Epidermal melanocyte (primary cell): Measurements from ENCODE around the gene YRDC.

Experiments used
- DNase-seq: peaks from one replicate; pipeline ENCODE4 v3.0.0; 2011; ENCODE audit warnings: low spot score; ENCODE audit not compliant: insufficient read length

YRDC gene, protein sequence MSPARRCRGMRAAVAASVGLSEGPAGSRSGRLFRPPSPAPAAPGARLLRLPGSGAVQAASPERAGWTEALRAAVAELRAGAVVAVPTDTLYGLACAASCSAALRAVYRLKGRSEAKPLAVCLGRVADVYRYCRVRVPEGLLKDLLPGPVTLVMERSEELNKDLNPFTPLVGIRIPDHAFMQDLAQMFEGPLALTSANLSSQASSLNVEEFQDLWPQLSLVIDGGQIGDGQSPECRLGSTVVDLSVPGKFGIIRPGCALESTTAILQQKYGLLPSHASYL

DNA sequence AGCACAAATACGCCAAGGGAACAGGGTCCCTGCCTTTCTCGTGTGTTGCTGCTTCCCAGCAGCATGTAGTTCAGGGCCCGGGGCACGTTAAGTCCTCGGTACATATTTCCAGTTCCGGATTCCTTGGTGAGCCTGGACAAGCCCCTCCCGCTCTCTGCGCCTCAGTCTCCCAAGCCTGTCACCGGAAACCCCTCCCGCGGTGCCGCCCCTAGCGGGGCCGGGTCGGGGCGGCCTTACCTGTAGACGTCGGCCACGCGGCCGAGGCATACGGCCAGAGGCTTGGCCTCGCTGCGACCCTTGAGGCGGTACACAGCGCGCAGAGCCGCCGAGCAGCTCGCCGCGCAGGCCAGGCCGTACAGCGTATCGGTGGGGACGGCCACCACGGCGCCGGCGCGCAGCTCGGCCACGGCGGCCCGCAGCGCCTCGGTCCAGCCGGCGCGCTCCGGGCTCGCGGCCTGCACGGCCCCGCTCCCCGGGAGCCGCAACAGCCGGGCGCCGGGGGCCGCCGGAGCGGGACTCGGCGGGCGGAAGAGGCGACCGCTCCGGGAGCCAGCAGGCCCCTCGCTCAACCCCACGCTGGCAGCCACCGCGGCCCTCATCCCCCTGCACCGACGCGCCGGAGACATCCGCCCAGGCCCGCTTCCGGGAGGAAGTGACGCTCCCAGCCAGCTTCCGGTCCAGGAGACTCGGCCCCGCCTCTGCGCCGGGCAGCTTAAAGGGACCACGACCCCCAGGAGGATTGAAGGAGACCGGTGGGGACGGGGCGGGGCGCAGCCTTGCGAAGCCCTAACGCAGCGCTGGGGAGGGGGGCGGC, at the start of gene YRDC, which contains the start of gene C1orf122:
Gene YRDC (minus strand): TSS at position 654 of the 814 bp plus-strand sequence. CDS start 28 bp downstream, at position 626.
Gene C1orf122 (plus strand): TSS at position 236 of the 814 bp plus-strand sequence. CDS start 615 bp downstream, outside the sequence.
- peak; percentile 98 for DNase-seq

DNA sequence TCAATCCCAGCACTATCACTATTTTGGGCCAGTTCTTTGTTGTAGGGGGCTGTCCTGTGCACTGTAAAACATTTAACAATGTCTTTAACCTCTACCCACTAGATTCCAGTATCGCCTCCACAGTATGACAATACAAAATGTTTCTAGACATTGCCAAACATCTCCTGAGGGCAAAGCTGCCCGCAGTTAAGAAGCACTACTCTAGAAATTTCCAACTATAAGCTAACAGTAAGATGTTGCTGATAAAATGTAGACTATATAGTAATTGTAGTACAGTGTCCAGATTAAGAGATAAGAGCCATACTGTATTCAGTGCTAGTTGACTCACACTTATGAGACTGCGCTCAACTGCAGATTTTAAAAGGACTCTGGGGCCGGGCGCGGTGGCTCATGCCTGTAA, 46.4 kb upstream of the YRDC start:
- no peak for DNase-seq

DNA sequence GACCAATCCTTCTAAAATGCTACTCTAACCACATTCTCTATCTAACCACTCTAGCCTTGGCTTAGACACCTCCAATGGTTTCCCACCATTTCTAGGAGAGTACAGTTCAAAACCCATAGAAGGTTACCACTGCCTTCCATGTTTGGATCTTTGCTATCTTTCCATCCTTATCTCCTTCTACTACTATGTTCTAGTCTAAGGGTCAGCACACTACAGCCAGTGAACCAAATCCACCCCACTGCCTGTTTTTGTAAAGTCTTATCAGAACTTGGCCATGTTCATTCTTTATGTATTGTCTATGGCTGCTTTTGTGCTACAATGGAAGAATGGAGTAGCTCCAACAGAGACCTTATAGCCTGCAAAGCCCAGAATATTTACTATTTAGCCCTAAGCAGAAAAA, 45.1 kb upstream of the YRDC start:
- no peak for DNase-seq

DNA sequence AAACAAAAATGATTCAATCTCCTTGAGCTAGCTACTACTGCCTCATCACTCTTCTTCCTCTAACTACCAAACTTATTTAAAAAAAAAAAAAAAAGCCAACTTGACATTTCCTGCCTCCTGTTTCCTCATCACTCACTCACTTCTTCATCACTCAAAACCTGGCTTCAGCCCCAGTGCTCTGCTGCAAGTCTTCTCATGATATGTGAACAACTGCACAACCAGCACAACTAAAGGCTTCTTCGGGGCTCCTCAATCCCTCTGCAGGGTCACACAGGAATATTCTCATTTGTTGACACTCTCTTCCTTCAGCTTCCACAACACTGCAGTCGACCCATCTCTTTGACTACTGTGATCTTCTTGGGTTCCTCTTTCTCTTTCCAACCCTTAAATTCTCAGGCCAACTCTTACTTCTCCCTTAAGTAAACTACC, 43.8 kb upstream of the YRDC start:
- no peak for DNase-seq

DNA sequence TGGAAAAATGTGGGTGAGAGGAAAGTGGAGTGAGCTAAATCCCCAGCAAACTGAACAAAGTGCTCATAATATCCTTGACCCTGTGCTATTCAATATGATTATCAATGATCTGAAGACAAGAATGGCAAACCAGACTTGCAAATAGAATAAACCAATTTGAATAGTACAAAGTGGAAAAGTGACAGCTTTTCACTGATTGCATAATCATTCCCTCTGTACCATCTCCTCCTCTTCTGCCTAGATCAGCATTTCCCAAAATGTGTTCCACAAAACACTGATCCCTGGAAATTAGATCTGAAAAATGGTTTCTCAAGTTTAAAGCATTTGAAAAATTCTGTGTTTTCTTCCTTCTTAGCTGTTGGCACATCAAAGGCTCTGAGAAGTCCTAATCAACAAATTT, 43.3 kb upstream of the YRDC start:
- no peak for DNase-seq

DNA sequence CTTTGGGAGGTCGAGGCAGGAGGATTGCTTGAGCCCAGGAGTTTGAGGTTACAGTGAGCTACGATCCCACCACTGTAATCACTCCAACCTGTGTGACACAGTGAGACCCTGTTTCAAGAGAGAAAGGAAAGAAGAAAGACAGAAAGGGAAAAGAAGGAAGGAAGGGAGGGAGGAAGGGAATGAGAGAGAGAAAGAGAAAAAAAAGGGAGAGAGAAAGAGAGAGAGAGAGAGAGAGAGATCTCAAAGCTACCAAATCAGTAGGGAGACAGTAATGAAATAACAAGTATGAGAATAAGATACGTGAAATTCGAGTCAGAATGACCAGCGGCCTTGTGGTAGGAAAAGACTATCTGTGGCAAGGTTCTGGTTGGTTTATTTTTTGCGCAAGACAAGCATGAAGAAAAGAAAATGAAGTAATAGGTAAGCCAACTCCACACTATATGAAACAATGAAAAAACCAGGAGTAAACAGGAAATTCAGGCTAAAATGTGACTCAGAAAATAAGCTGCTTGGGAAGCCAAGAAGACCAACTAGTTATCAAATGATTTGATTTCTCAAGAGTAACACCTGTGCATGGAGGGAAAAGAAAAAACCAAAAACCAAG, 42.4 kb upstream of the YRDC start:
- no peak for DNase-seq

DNA sequence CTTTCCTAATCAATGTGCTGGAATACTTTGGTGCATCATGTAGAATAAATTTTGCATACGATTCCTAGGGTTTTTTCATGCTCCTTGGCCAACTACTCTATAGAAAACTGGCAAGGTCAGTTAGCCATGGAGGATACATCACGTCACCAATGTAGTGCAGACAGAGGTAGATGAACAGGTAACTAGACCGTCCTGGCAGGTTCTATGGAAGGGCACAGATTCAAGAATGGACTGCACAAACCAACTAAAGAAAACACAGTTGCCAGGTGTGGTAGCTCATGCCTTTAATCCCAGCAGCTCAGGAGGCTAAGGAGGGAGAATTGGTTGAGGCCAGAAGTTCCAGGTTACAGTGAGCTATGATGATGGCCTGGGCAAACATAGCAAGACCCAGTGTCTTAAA, 41.5 kb upstream of the YRDC start:
- DNase-seq: no peak

DNA sequence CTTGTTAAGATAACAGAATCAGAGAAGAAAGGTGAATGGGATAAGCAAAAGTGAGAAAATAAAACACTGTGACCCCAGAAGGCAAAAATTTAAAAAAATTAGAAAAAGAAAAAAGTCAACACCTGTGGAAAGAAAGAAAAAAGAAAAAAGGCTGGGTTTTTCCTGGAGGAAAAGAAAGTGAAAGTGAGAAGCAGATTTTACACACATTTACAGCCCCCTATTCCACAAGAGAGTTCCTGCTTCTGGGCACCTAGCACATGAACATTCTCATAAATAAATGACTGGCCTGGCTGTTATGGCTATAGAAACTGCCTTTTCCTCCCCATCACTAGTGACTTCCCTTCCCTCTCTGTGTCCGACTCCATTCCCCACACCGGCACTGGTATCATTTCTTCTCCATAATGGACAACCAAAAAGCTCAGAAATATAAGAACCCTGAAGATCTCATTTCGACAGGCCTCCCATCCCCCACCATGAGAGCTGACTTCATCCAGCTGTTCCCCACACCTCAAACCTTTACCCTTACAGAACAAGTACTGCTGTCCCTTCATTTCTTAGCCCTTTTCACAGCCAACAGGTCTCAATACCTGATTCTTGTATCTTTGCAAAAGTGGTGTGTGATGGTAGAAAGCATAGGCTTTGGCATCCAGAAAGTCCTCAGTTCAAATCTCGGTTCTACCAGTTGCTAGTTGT, 38.8 kb upstream of the YRDC start:
- DNase-seq: no peak

DNA sequence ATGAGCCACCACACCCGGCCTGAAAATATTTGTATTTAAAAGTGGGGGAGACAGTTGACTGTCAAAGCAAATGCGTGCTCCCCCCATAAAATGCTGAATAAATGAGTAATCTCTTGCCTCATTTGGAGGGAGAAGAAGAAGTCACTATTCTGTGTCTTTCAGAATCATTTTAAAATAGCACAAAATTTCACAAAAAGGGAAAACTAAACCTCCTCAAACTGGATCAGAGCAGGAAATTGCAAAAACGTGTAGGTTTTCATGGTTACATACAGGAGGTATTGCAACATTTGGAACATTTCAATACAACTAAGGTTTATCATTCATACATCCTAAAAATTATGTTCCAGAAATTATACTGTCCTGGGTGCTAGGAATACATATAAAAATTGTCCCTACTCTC, 37.8 kb upstream of the YRDC start:
- no peak for DNase-seq

DNA sequence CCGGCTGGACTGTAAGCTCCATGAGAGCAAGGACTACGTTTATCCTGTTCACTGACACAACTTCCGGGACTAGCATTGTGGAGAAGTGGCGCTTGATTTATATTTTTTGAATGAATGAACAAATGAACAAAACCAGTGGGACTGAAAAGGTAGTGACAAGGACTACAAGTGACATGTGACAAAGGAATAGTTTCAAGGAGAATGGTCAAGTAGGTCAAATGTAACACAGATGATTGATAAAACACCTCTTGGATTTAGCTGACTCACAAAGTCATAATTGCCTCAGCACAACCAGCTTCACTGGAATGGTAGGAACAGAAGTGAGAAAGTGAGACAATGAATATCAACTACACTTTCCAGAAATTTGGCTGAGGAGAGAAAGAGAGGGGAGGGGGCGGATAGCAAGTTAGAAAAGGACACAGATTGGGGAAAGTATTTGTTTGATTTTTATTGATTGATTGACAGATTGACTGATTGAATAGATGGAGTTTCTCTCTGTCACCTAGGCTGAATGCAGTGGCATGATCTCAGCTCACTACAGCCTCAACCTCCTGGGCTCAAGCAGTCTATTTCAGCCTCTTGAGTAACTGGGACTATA, 37.1 kb upstream of the YRDC start:
- no peak for DNase-seq

DNA sequence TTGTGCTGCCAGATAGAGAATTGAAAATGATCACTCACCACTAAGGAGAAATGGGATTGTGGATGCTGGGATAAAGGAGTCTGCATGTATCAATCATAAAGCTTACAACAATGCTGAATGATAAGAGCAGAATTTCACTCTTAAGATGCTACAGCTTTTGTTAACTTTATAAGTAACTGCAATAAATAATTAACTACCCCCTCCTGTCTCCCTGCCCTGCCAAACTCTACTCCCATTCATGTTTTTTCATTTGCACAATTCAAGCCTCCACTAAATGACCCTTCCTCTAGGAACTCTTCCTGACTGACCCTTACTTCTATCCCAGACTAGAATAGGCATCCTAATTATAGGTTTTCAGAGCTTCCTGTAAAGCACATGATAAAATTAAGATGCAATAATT, 36.5 kb upstream of the YRDC start:
- no peak for DNase-seq

DNA sequence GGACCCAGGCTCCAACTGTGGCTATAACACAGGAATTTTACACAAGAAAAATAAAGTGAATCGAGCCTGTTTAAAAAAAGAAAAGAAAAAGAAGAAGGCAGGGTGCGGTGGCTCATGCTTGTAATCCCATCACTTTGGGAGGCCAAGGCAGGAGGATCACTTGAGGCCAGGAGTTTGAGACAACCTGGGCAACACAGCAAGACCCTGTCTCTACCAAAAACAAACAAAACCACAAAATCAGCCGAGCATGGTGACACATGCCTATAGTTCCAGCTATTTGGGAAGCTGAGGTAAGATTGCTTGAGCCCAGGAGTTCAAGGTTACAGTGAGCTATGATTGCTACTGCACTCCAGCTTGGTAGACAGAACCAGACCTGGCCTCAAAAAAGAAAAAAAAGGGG, 33.6 kb upstream of the YRDC start:
- no peak for DNase-seq

DNA sequence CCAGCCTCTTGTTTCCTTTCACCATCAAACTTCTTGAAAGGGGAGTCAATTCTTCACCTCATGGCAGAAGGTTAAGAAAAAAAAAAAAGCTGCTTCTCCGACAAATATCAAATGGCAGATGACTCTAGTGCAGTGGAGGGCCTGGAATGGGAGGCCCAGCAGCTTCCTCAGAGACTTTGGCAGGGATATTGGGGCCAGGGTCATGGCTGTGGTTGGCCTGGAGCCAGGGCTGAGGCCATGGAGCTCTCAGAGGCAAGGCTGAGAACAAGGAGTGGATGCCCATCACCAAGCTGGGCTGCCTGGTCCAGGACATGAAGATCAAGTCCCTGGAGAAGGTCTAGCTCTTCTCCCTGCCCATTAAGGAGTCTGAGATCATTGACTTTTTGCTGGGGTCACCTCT, 32.7 kb upstream of the YRDC start:
- no peak for DNase-seq

DNA sequence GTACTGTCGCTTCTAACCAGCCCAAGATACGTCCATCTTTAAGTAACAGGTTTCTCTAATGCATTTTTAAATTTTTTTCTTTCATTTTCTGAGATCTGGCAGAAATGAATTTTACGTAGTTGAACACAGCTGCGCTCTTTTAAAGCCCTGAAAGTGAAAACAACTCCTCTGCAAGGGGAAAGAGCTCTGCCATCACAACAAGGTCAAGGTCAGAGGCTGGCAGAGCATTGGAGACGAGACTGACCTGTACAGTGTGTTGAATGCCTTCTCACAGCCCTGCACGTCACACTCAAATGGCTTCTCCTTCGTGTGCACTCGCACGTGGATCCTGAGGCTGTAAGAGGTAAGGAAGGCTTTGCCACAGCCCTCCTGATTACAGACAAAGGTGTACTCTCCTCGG, 31.7 kb upstream of the YRDC start:
- no peak for DNase-seq

DNA sequence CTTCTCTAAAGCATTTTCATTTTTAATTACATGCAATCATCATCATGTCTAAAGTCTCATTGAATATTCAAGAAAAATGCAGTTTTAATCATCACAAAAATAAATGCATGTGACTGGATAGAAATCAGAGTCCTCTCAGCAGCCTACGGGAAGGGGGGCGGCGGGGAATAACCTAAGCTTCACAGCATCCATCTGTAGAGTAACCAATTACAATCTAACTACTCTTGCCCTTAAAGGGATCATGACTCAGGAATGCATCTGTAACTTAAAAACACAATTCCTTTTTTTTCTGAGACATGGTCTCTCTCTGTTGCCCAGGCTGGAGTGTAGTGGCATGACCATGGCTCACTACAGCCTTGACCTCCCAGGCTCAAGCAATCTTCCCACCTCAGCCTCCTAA, 28.8 kb upstream of the YRDC start:
- DNase-seq: no peak

DNA sequence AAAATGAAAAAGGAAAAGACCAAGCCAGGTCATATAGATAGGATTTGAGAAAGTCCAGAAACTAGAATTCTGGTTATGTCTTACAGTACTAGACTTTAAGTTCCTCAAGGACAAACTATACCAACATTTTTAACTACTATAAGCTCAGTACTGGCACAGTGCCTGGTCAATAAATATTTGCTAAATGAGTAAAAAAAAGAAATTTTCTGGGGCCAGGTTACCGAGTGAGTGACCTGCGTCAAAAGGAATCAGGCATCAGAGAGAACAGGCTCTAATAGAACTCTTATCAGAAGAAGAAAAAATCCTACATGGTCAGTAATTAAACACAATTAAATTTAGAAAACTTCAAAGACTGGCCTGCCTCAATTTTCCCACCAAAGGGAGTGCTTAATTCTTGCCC, 23.8 kb upstream of the YRDC start:
- DNase-seq: no peak

DNA sequence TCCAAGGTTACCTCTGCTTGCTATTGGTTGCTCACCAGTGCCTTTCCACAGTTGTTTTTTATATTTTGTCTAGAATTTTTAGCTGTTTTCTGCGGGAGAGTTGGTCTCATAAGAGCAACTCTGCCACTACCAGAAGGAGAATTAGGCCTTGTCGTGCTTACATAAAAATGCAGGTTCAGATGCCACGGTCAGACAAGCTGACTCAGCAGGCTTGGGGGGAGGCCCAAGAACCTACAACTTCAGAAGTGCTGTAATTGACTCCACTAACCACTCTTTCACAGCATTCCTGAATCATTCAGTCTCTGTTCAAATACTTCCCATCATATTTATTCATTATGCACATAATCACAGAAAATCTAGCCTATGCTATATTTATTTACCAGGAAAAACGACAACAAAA, 23.1 kb upstream of the YRDC start:
- DNase-seq: no peak

DNA sequence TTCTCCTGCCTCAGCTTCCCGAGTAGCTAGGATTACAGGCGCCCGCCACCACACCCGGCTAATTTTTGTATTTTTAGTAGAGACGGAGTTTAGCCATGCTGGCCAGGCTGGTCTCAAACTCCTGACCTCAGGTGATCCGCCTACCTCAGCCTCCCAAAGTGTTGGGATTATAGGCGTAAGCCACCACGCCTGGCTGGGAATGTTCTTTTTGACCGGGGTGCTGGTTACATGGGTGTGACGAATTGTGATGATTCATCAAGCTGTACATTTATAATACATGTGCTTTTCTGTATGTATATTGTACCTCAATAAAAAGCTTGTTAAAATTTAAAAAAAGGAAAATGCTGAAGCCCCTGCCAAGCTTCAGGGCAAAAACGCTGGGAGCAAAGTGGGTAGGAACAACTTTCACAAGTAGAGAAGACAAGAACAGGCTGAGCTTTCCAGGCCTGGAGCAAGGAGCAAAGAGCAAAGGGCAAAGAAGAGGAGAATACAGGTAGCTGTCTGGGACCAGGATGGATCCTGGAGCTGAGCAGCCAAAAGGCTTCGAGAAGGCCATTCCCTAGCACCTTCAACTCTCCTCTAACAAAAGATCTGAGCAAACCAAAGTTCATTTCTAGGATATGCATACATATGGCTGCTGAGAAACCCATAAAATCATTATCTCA, 20.5 kb upstream of the YRDC start:
- DNase-seq: no peak

DNA sequence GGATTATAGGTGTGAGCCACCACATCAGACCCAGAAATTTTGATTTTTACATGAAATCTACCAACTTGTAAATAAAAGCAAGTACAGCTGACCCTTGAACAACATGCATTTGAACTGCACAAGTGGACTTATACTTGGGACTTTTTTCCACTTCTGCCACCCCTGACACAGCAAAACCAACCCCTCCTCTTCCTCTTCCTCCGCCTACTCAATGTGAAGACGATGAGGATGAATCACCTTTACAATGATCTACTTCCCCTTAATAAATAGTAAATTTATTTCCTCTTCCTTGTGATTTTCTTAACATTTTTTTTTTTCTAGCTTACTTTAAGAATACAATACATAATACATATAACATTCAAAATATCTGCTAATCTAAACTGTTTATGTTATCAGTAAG, 17.5 kb upstream of the YRDC start:
- no peak for DNase-seq

DNA sequence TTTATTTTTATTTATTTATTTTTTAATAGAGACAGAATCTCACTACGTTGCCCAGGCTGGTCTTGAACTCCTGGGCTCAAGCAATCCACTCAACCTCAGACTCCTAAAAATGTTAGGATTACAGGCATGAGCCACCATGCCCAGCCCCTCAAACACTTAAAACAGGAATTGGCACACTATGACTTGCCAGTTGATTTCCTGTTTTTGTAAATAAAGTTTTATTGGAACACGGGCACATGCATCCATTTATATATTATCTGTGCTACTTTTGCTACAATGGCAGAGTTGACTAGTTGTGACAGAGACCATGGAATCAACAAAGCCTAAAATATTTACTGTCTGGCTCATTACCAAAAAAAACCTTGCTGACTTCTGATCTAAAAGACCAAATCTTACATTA, 16.0 kb upstream of the YRDC start:
- DNase-seq: no peak
